Fibroblast of the aortic adventitia (primary cell): ENCODE results near the gene DUSP8. TPM values are rescaled to one million over a fixed set of nuclear protein-coding genes. Genes with fewer than 3 reads are reported as not detected.
"Not testable (repeated sequence)": the region's sequence is repeated elsewhere in the genome, so short reads cannot be mapped to it uniquely, and the experiment has no call there.

Experiments
- DNase-seq: peaks from one replicate; pipeline ENCODE4 v3.0.0-alpha.2; 2010; ENCODE audit warnings: low read depth
- H3K4me3 ChIP-seq: 2 replicates; pipeline ENCODE4 v1.5.1; 2011; ENCODE audit warnings: low read depth, mild to moderate bottlenecking, control low read depth, low read length, moderate library complexity
- CTCF ChIP-seq: IDR thresholded peaks from 2 replicates; pipeline ENCODE4 v1.5.1; 2011; ENCODE audit warnings: mild to moderate bottlenecking, low read length, control low read depth, inconsistent platforms; ENCODE audit not compliant: insufficient read depth
- total RNA-seq: library from RNA; depleted of rRNA; stranded (reverse); fragments of >200 nt; gene quantifications from 2 replicates; pipeline ENCODE4 v1.2.3, GENCODE V29; 2012; ENCODE audit warnings: low replicate concordance

DUSP8 gene
- total RNA-seq: 0.36 TPM in 1 of 2 replicates, not detected in the other

- peak; percentile 69 for DNase-seq
- TF ChIP-seq CTCF: no peak
- peak within 1 kb of the TSS; percentile 41 for H3K4me3 ChIP-seq
Observed at GRCh38 chr11:1572197-1573076, at the start of gene DUSP8. TSS of gene DUSP8 (minus strand) at chr11:1572271. CDS start at chr11:1565826, 6,445 bp downstream.

- no peak for TF ChIP-seq CTCF
- no peak for DNase-seq
- H3K4me3 ChIP-seq: no peak overlapping the region
Observed at GRCh38 chr11:1619449-1619848, 47.4 kb upstream of the DUSP8 start.

GRCh38 chr11:1618231-1618630 is 46.2 kb upstream of the DUSP8 start:
- TF ChIP-seq CTCF: no peak
- no peak for DNase-seq
- H3K4me3 ChIP-seq: no peak overlapping the region

GRCh38 chr11:1608363-1608762 is 36.3 kb upstream of the DUSP8 start, which contains the start of gene KRTAP5-3:
TSS of gene KRTAP5-3 (minus strand) at chr11:1608463. CDS start at chr11:1608385, 78 bp downstream.
- DNase-seq: no peak
- TF ChIP-seq CTCF: no peak
- no peak within 1 kb of the TSS for H3K4me3 ChIP-seq

GRCh38 chr11:1607901-1608300 is 35.8 kb upstream of the DUSP8 start:
- not testable (repeated sequence) for DNase-seq

GRCh38 chr11:1607156-1607845 is 35.2 kb upstream of the DUSP8 start:
- not testable (repeated sequence) for H3K4me3 ChIP-seq, DNase-seq

More at GRCh38 chr11:1607901-1608300, 35.8 kb upstream of the DUSP8 start:
- H3K4me3 ChIP-seq: not testable (repeated sequence)

GRCh38 chr11:1605923-1606322 is 33.9 kb upstream of the DUSP8 start:
- not testable (repeated sequence) for H3K4me3 ChIP-seq, DNase-seq

GRCh38 chr11:1604711-1605110 is 32.6 kb upstream of the DUSP8 start:
- TF ChIP-seq CTCF: no peak

More at GRCh38 chr11:1604711-1605110, 32.6 kb upstream of the DUSP8 start:
- DNase-seq: no peak
- H3K4me3 ChIP-seq: no peak overlapping the region
